ENCODE results near the gene PDE9A.
A peak's percentile ranks its signal among the peaks of the same experiment; 100 is the strongest.

The PDE9A gene

DNA sequence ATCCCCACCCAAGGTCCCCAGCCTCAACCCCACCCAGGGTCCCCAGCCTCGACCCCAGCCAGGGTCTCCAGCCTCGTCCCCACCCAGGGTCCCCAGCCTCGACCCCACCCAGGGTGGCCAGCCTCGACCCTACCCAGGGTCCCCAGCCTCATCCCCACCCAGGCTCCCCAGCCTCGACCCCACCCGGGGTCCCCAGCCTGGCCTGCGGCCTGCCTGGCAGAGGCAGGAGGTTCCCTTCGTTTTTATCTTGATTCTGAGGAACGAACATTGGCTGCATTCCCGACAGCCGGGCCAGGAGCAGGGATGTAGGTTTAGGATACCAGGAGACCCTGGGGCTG, 3.4 kb upstream of the PDE9A start:
- TF ChIP-seq, protein P1, sequence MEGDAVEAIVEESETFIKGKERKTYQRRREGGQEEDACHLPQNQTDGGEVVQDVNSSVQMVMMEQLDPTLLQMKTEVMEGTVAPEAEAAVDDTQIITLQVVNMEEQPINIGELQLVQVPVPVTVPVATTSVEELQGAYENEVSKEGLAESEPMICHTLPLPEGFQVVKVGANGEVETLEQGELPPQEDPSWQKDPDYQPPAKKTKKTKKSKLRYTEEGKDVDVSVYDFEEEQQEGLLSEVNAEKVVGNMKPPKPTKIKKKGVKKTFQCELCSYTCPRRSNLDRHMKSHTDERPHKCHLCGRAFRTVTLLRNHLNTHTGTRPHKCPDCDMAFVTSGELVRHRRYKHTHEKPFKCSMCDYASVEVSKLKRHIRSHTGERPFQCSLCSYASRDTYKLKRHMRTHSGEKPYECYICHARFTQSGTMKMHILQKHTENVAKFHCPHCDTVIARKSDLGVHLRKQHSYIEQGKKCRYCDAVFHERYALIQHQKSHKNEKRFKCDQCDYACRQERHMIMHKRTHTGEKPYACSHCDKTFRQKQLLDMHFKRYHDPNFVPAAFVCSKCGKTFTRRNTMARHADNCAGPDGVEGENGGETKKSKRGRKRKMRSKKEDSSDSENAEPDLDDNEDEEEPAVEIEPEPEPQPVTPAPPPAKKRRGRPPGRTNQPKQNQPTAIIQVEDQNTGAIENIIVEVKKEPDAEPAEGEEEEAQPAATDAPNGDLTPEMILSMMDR (IDR thresholded peaks at IDR 0.05; ENCODE audit: insufficient read depth, low read length, poor library complexity, severe bottlenecking), result no peak
- Histone ChIP-seq H3K36me3 (ENCODE audit: control insufficient read depth, insufficient read depth, low read length) (no peaks in the 10 kb centered on the region), H3K27me3 (replicated peaks; ENCODE audit: control insufficient read depth, insufficient read depth, low read length) (peaks cover 4% of the 10 kb centered on the region)

DNA sequence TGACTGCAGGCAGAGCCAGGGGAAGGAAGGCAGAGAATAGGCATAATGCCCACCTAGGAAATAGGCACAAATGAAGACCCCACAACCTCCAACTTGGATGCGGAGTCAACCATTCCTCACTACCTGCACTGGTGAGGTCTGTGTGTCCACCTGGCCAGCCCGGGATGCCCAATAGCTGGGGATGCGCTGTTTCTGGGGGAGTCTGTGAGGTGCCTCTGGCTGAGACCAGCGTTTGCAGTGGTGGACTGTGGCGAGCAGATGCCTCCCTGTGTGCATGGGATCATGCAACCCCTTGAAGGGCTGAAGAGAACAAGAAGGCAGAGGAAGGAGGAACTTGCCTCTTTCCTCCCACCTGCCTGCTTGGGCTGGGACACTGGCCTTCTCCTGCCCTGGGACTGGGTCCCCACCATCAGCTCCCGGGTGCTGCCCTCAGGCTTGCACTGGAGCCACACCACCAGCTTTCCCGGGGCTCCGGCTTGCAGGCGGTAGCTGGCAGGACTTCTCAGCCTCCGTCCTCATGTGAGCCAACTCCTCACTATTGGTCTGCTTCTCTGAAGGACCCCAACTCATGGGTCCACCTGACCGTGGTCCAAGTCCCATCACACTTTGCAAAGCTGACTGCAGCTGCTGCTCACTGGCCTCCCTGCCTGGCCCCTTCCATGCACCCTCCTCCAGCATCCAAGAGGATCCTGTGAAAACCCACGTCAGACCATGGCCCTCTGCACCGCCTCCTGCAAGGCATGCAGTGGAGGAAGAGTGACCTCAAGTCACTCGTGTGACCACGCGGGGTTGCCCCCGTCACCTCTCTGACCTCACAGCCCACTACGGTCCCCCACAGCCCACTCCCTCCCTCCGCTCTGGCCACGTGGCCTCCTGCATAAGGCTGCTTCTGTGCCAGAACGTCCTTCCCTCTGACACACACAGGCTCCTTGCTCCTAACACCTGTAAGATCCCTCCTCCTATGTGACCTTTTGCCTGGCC, 2.7 kb upstream of the PDE9A start:
- no peak overlapping the region for H3K4me3 ChIP-seq (replicated peaks; ENCODE audit: low read depth, low read length)
- peaks cover 4% of the 10 kb centered on the region for H3K27me3 ChIP-seq (replicated peaks; ENCODE audit: control insufficient read depth, insufficient read depth, low read length)
- TF ChIP-seq, protein P1 (IDR thresholded peaks at IDR 0.05; ENCODE audit: insufficient read depth, low read length, poor library complexity, severe bottlenecking), result no peak
- DNase-seq (ENCODE audit: extremely low read depth, insufficient read length), result no peak
- H3K36me3 ChIP-seq (ENCODE audit: control insufficient read depth, insufficient read depth, low read length), result no peaks in the 10 kb centered on the region

More for the DNA sequence above, 3.4 kb upstream of the PDE9A start:
- DNase-seq (ENCODE audit: extremely low read depth, insufficient read length), result no peak
- no peak overlapping the region for H3K4me3 ChIP-seq (replicated peaks; ENCODE audit: low read depth, low read length)

DNA sequence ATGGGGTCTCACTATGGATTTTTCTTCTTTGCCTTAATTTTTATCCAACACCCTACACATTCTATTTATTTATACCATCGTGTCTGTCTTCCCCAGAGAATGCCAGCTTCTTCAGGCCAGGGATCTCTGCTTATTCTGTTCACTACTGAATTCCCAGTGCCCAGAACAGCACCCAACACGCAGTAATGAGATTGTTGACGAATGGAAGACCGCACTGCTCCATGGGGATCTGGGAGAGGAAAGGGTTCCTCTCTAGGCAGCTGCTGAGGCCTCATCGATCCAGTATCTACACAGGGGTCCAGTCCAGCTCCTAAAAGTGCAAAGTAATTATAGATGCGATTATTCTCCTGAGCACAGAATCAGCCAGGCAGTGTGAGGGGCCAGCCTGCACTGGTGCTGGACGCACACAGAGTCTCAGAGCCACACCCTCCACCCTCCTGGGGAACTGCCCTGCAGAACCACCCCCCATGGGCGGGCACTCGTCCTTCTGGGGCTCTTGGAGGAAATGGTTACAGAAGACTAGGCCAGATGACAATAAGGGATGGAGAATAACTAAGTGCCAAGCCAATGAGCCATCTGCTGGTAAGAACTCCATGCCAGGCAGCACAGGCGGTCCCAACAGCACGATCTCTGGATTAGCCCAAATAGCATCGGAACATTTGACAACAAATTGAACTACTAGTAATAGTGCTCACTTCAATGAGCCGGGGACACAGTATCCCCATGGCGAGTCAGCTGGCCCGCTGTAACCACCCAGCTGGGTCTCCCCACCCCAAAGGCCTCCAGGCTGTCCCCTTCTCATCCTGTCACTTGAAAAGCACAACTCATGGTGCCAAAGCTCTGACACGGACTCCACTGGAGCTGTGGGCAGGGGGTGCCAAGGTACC, 1.7 kb upstream of the PDE9A start:
- H3K4me3 ChIP-seq (replicated peaks; ENCODE audit: low read depth, low read length), result no peak overlapping the region
- no peaks in the 10 kb centered on the region for H3K36me3 ChIP-seq (ENCODE audit: control insufficient read depth, insufficient read depth, low read length)
- TF ChIP-seq, protein P1 (IDR thresholded peaks at IDR 0.05; ENCODE audit: insufficient read depth, low read length, poor library complexity, severe bottlenecking), result no peak
- DNase-seq (ENCODE audit: extremely low read depth, insufficient read length), result no peak
- H3K27me3 ChIP-seq (replicated peaks; ENCODE audit: control insufficient read depth, insufficient read depth, low read length), result peaks cover 4% of the 10 kb centered on the region

DNA sequence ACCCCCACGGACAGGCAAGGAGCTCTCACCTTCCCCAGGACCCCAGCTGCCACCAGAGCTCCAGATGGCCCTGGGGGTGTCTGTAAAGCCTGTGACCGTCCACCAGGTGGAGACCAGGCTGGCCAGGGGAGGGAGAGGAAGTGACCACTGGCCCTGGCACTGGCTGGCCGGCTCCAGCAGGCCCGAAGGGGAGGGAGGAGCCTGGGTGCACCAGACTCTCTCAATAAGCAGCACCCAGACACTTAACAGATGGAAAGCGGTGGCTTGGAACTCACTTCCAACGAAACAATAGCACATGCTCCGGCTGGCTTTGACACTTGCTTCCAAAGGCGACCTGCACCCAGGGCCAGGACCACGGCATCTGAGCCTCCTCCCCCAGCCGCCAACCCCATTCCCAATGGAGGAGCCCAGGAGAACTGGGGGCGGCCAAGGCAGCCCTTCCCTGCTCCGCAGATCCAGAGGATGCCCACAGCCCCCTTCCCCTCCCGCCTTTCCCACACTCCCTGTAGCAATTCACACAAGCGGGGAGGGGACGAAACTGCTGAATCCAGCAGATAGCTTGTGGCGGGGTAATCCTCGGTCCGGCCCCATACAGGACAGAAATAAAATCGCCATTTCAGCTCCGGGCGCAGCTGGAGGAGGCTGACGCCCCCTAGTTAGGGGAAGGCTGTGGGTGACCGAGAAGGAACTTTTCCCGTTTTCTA, 742 bp upstream of the PDE9A start:
- Histone ChIP-seq H3K4me3 (replicated peaks; ENCODE audit: low read depth, low read length) (no peak overlapping the region), H3K36me3 (ENCODE audit: control insufficient read depth, insufficient read depth, low read length) (no peaks in the 10 kb centered on the region), H3K27me3 (replicated peaks; ENCODE audit: control insufficient read depth, insufficient read depth, low read length) (peaks cover 4% of the 10 kb centered on the region)
- TF ChIP-seq, protein P1 (IDR thresholded peaks at IDR 0.05; ENCODE audit: insufficient read depth, low read length, poor library complexity, severe bottlenecking), result no peak
- DNase-seq (ENCODE audit: extremely low read depth, insufficient read length), result no peak

DNA sequence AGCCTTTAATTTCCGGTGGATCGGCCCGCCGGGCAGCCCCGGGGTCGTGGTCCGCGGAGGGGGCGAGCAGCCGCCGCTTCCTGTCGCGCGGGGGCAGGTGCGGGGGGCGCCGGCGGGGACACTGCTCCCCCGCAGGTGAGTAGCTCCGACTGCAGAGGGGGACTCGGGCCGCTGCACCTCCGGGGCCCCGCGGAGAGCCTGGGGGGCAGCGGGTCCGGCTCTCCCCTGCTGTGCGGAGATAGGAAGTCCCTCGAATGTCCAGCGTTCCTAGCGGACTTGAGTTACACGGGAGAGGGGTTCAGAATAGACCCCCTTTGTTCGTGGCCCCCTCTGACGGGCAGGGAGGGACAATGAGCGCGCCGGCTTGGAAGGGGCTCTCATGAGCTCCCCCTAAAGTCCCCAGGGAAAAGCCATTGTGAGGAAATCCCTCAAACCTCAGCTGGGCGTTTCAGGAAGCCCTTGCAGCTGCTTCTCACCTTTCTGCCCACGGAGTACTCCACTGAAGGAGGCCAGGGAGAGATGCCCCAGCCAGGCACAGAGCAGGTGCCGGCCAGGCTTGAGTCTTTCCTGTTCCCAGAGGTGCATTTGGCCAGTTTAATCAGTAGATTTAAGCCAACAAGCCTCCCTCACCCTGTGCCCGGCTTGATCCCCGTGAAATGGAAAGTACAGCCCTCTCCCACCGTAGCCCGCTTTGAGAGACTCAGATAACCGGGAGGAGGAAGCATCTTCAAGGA, 925 bp downstream of the PDE9A start:
- Histone ChIP-seq H3K4me3 (replicated peaks; ENCODE audit: low read depth, low read length) (peak overlapping the region; percentile 45; the same call in 1 of the 2 replicates), H3K36me3 (ENCODE audit: control insufficient read depth, insufficient read depth, low read length) (no peaks in the 10 kb centered on the region), H3K27me3 (replicated peaks; ENCODE audit: control insufficient read depth, insufficient read depth, low read length) (peaks cover 4% of the 10 kb centered on the region)
- TF ChIP-seq, protein P1 (IDR thresholded peaks at IDR 0.05; ENCODE audit: insufficient read depth, low read length, poor library complexity, severe bottlenecking), result no peak
- DNase-seq (ENCODE audit: extremely low read depth, insufficient read length), result no peak
